NCI-H446 treated with DMSO at 0.1 percent for 48 hours (cell line): Measurements from ENCODE around the gene NLRP2B.
"Not testable (repeated sequence)": the region's sequence is repeated elsewhere in the genome, so short reads cannot be mapped to it uniquely, and the experiment has no call there.

ENCODE experiments used
- DNase-seq: peaks from one replicate; lab custom pipeline; 2025; lab: John Stamatoyannopoulos, UW

NLRP2B gene

DNA sequence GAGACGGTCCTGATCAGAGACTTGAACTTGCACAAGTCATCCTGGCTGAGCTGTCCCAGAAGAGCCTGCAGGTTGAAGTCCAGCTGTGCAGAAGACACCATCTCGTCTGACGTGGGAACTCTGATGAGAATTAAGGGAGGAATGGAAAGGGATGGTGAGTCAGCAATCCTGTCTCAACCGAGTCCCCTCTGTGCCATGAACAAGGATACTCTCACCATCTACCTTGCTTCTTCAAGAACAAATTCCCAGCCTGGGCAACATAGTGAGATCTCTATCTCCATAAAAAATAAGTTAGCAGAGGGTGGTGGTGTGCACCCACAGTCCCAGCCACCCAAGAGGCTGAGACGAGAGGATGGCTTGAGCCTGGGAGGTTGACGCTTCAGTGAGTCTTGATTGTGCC, at the start of gene NLRP2B:
Gene NLRP2B, minus strand, starts transcription at position 101 of the 400 bp plus-strand sequence.
- DNase-seq = no peak

DNA sequence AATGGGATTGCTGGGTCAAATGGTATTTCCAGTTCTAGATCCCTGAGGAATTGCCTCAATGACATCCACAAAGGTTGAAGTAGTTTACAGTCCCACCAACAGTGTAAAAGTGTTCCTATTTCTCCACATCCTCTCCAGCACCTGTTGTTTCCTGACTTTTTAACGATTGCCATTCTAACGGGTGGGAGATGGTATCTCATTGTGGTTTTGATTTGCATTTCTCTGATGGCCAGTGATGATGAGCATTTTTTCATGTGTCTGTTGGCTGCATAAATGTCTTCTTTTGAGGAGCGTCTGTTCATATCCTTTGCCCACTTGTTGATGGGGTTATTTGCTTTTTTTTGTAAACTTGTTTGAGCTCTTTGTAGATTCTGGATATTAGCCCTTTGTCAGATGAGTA, 45.9 kb upstream of the NLRP2B start:
- DNase-seq = not testable (repeated sequence)

- no peak for DNase-seq
These were observed 1.3 kb upstream of the NLRP2B start for GRCh38 chrX:57681341-57681740.

GRCh38 chrX:57678686-57679428, 1.2 kb downstream of the NLRP2B start:
- no peak for DNase-seq

DNA sequence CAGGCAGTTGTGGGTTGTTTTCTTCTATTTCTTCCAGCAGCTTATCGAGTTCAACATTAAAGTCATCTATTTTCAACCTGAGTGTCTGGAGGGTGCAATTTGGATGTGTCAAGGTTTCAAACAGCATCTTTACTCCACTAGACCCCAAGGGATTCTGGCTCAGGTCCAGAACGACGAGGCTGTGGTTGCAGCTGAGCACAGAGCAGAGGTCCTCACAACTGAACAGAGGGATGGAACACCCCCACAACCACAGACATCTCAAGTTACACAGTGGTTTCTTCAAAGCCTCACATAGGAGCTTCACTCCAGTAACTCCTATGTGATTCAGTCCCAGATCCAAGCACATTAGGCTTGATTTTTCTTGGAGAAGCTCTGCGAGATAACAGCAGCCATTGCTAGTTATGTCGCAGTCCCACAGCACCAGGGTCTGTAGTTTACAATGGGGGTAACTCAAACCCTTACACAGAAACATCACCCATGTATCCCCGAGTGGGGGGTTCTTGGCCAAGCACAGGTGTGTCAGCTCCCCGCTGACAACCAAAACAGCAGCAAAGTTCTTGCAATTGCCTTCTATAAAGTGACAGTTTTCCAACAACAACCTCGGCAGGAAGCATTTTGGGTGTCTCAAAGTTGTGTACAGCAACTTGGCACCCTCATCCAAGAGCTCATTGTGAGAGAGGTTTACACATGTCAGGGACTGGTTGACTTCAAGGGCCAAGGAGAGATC, 2.8 kb downstream of the NLRP2B start:
- DNase-seq = no peak

GRCh38 chrX:57675320-57675719, 4.7 kb downstream of the NLRP2B start:
- no peak for DNase-seq

DNA sequence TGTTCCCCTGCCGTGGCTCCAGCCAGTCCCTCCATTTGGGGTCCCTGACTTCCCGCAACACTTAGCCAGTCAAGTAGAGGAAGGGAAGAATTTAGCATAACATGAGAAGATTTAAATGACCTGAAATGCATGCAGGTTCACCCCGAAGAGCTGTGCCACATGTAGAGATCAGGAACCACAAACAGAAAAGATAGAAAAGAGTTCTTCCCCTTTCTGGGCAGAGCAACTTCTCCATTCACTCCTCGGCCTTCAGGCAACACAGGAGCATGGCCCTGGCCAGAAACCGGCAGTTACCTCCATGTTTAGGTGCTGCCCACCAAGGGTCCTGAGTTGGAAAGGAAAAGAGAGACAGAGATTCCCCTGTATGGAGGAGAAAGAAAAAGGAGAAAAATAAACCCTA, 5.2 kb downstream of the NLRP2B start:
- DNase-seq = no peak

DNA sequence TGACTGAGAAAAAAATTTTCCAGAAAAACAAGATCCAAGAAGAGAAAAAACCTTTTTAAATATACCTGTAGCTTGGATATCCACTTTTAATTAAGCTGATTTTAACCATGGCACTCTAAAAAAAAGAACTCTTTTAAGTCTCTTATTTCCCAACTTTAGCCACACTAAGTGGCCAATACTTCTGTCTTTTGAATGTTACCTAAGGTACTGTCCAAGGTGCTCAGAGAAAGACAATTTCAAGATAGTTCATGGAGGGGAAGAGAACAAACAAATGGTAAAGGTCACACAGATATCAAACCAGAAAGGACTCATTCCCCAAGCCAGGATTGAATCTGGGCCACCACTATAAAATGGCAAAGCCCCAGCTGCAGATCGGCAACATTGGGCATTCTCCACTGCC, 10.1 kb downstream of the NLRP2B start:
- no peak for DNase-seq

- no peak for DNase-seq
These were observed 13.1 kb downstream of the NLRP2B start for GRCh38 chrX:57667010-57667409.

DNA sequence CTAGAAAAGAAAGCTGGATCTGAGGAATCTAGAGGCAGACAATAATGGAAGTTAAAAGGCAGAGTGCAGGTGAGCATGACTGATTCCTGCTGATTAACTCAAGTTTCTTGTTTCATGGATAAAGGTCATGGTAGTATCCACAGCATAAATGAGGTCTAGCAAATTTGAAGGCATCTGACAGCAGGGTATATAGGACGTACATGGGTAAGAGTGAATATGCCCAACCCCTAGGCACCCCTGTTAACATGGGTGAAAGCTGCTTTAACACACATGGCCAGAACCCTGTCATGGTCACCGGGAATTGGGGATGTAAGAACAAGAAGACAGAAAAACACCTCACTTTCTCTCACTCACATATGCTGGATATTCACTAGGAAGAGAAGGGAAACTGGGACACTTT, 25.0 kb downstream of the NLRP2B start:
- no peak for DNase-seq

- DNase-seq = no peak
These were observed 27.4 kb downstream of the NLRP2B start for GRCh38 chrX:57652705-57653104.

DNA sequence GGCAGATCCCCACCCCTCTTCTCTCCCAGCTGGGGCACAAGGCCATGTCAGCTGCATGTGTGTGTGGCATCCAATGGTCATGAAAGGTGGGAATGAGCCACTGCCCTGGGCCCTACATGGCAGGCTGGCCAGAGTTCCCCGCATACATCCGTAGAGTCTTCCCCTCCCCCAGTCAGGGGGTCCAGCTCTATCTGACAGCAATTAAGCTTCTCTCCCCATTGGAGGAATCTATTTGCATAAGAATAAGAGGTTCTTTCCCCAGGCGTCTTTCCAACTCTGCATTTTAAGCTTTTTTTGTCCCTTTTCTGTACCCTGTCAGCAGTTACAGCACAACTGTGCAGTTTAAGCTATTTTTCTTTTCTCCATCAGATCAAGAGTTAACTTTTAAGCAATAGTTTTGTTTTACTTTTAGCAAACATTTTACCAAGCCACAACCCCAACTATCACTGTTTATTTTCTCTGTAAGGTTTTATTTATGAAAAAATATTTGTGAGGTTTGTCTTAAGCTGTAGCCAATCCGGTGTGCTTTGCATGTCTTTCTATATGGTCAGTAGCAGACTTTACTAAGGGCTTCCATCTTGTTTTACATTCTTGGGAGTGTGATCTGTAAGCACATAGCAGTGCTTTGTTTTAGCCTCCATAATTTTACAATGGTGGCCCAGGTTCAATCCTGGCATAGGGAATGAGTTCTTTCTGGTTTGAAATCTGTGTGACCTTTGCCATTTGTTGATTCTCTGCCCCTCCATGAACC, 28.7 kb downstream of the NLRP2B start:
- DNase-seq = no peak

DNA sequence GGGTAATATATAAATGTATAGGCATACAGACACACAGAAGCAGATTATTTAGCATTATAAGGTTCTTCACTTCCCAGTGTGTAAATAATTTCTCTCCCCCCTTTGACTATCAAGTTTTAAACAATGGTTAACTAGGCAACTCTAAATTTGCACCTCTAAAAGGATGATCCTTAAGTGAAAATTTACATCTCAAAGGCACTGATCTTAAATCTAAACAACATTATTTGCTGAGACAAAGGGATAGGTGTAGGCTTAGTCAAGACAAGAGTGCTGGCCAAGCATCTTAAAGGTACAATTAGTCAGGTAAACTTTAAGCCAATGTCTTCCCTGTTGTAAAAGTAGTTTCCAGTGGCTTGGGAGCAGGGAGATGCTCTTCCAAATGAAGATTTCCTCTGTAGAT, 33.0 kb downstream of the NLRP2B start:
- DNase-seq = no peak

- DNase-seq = no peak
These were observed 36.4 kb downstream of the NLRP2B start for GRCh38 chrX:57643698-57644097.

- DNase-seq = no peak
These were observed 38.7 kb downstream of the NLRP2B start for GRCh38 chrX:57641338-57641737.

DNA sequence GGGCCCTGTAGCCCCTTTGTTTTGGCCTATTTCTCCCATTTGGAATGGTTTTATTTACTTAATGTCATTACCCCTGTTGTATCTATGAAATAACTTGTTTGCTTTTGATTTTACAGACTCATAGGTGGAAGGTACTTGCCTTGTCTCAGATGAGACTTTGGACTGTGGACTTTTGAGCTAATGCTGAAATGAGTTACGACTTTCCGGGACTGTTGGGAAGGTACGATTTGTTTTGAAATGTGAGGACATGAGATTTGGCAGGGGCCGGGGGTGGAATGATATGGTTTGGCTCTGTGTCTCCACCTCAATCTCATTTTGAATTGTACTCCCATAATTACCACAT, 39.4 kb downstream of the NLRP2B start:
- DNase-seq = no peak

GRCh38 chrX:57629438-57629837, 50.6 kb downstream of the NLRP2B start:
- not testable (repeated sequence) for DNase-seq
